ENCODE data around the gene SPATA20.

SPATA20 gene

GRCh38 chr17:50560185-50560824 is 13.3 kb downstream of the SPATA20 start, which contains the start of gene CACNA1G:
Gene CACNA1G (plus strand): TSS chr17:50560715. CDS start chr17:50561460, 745 bp downstream.
- DNase-seq, result peak; percentile 88

- DNase-seq, result no peak
These were observed 14.2 kb downstream of the SPATA20 start for GRCh38 chr17:50560931-50561745.

GRCh38 chr17:50561746-50562141 is 14.8 kb downstream of the SPATA20 start:
- DNase-seq, result no peak

GRCh38 chr17:50562242-50563091 is 15.5 kb downstream of the SPATA20 start:
- DNase-seq, result no peak

GRCh38 chr17:50563092-50563511 is 16.1 kb downstream of the SPATA20 start:
- DNase-seq, result no peak

- no peak for DNase-seq
These were observed 17.9 kb downstream of the SPATA20 start for GRCh38 chr17:50564916-50565315.

- no peak for DNase-seq
These were observed 18.7 kb downstream of the SPATA20 start for GRCh38 chr17:50565402-50566350.

GRCh38 chr17:50566886-50567285 is 19.9 kb downstream of the SPATA20 start:
- no peak for DNase-seq

- no peak for DNase-seq
These were observed 21.7 kb downstream of the SPATA20 start for GRCh38 chr17:50568659-50569058.

GRCh38 chr17:50569592-50569991 is 22.6 kb downstream of the SPATA20 start:
- DNase-seq, result no peak

- DNase-seq, result no peak
These were observed 23.1 kb downstream of the SPATA20 start for GRCh38 chr17:50570032-50570431.

GRCh38 chr17:50570528-50570927 is 23.6 kb downstream of the SPATA20 start:
- no peak for DNase-seq

GRCh38 chr17:50571681-50572080 is 24.7 kb downstream of the SPATA20 start:
- DNase-seq, result no peak

GRCh38 chr17:50572541-50572940 is 25.6 kb downstream of the SPATA20 start:
- DNase-seq, result no peak

GRCh38 chr17:50573866-50574611 is 27.1 kb downstream of the SPATA20 start:
- DNase-seq, result no peak

- no peak for DNase-seq
These were observed 28.7 kb downstream of the SPATA20 start for GRCh38 chr17:50575581-50576210.

GRCh38 chr17:50576864-50577263 is 29.9 kb downstream of the SPATA20 start:
- DNase-seq, result no peak

- no peak for DNase-seq
These were observed 30.5 kb downstream of the SPATA20 start for GRCh38 chr17:50577451-50577954.

GRCh38 chr17:50578173-50578572 is 31.2 kb downstream of the SPATA20 start:
- DNase-seq, result no peak

GRCh38 chr17:50579399-50579798 is 32.4 kb downstream of the SPATA20 start:
- no peak for DNase-seq

- DNase-seq, result no peak
These were observed 33.7 kb downstream of the SPATA20 start for GRCh38 chr17:50580646-50581045.

All from activated CD4-positive, alpha-beta T cell treated with anti-CD3 and anti-CD28 coated beads, Interleukin-2, amount 50 U/mL, for 1 hour (primary cell).